HepG2 (cell line): ENCODE measurements around the gene LILRB5. TPM values are rescaled to one million over a fixed set of nuclear protein-coding genes. Genes with fewer than 3 reads are reported as not detected.

Source experiments
- ATAC-seq: fragments of 200-7000 bp; cut with Tn5 transposase; 3 replicates; pipeline ENCODE4 v1.9.1; 2020; ENCODE audit warnings: mild to moderate bottlenecking, moderate library complexity
- BruUV-seq: library from RNA; stranded (reverse); fragments of 400-500 nt; replicated peaks from 2 replicates; lab custom pipeline; 2021; lab: Mats Ljungman, UMichigan
- CTCF ChIA-PET: fragments of 300-600 bp; formaldehyde crosslinking; extraction: SDS; loops from one replicate; lab custom pipeline; 2021; ENCODE audit warnings: low total read pairs, inconsistent platforms, low intra/inter-chr PET ratio; lab: Yijun Ruan, JAX
- POLR2A ChIA-PET: fragments of 350-600 bp; sonication (Branson Sonifier 250); formaldehyde crosslinking; loops from one replicate; lab custom pipeline; 2020; ENCODE audit warnings: antibody characterized with exemption, inconsistent platforms; lab: Yijun Ruan, JAX
- DNase-seq: peaks from one replicate; pipeline ENCODE4 v3.0.0-alpha.2; 2015; ENCODE audit warnings: low spot score
- FAIRE-seq: peaks from 3 replicates; lab custom pipeline; 2011; peaks lifted over from hg19 to GRCh38; lab: Jason Lieb, UNC
- H2AFZ ChIP-seq: one replicate; pipeline ENCODE4 v1.6.1; 2011; ENCODE audit warnings: low read length, inconsistent platforms
- H3K27ac ChIP-seq: fragments of 300-600 bp; 3 replicates; pipeline ENCODE4 v1.8.0; 2011; ENCODE audit warnings: mixed run types, mild to moderate bottlenecking, mixed read lengths, low read length, inconsistent platforms; ENCODE audit not compliant: insufficient read depth; ENCODE audit errors: extremely low read length
- H3K27me3 ChIP-seq, 2 experiments: fragments of 200-600 bp in 1 of 2; 2 replicates in 1 of 2; 3 replicates in 1 of 2; pipeline versions ENCODE4 v1.6.0 to v1.8.0; 2011; ENCODE audit warnings: low read length in 2 of 2, mild to moderate bottlenecking in 2 of 2, moderate library complexity in 2 of 2, inconsistent platforms in 1 of 2; ENCODE audit not compliant: insufficient read depth in 2 of 2, control insufficient read depth in 1 of 2
- H3K36me3 ChIP-seq, 2 experiments: fragments of 200-600 bp in 1 of 2; replicated peaks in 1 of 2; 2 replicates in 1 of 2; 3 replicates in 1 of 2; pipeline versions ENCODE4 v1.5.1 to v1.8.0; 2011; ENCODE audit warnings: low read length in 2 of 2, inconsistent platforms in 1 of 2; ENCODE audit not compliant: insufficient read depth in 2 of 2, control insufficient read depth in 1 of 2
- H3K4me1 ChIP-seq: 2 replicates; pipeline ENCODE4 v1.5.1; 2012; ENCODE audit warnings: low read length, inconsistent platforms; ENCODE audit not compliant: insufficient read depth
- H3K4me2 ChIP-seq: 2 replicates; pipeline ENCODE4 v1.6.0; 2011; ENCODE audit warnings: low read depth, low read length, inconsistent platforms
- H3K4me3 ChIP-seq, 3 experiments: fragments of 200-600 bp in 1 of 3; sonication (generic), shearing (Covaris generic) in 1 of 3; replicated peaks in 1 of 3; 2 replicates each; pipeline ENCODE4 v1.5.1; 2011 to 2016; ENCODE audit warnings: low read length in 3 of 3, inconsistent platforms in 2 of 3, low read depth in 2 of 3, mild to moderate bottlenecking in 2 of 3, control low read depth in 1 of 3, mixed read lengths in 1 of 3; ENCODE audit not compliant: insufficient read depth in 1 of 3
- H3K79me2 ChIP-seq: one replicate; pipeline ENCODE4 v1.6.1; 2011; ENCODE audit warnings: low read length, inconsistent platforms; ENCODE audit not compliant: insufficient read depth
- H3K9ac ChIP-seq: 2 replicates; pipeline ENCODE4 v1.6.0; 2011; ENCODE audit warnings: mild to moderate bottlenecking, low read depth, low read length, inconsistent platforms; ENCODE audit not compliant: insufficient read depth
- H3K9me3 ChIP-seq: 2 replicates; pipeline ENCODE4 v1.5.1; 2012; ENCODE audit warnings: mild to moderate bottlenecking, low read length
- H4K20me1 ChIP-seq: 2 replicates; pipeline ENCODE4 v1.6.0; 2011; ENCODE audit warnings: inconsistent platforms, mild to moderate bottlenecking, low read length, moderate library complexity; ENCODE audit not compliant: insufficient read depth
- CEBPG ChIP-seq: IDR thresholded peaks from 2 replicates; pipeline ENCODE4 v1.6.1; 2016
- DNMT1 ChIP-seq: sonication (generic); formaldehyde crosslinking; IDR thresholded peaks from 2 replicates; pipeline ENCODE4 v1.5.1; 2020; ENCODE audit warnings: mild to moderate bottlenecking, missing genetic modification reagents
- KDM5B ChIP-seq: sonication (generic); formaldehyde crosslinking; IDR thresholded peaks from 2 replicates; pipeline ENCODE4 v1.4.0; 2020; ENCODE audit warnings: missing genetic modification reagents, mild to moderate bottlenecking, borderline replicate concordance
- RBFOX2 ChIP-seq: fragments of 200-400 bp; formaldehyde crosslinking; IDR thresholded peaks from 2 replicates; pipeline ENCODE4 v1.6.1; 2017; ENCODE audit warnings: low read depth, mild to moderate bottlenecking, low read length
- SOX5 ChIP-seq: IDR thresholded peaks from 2 replicates; pipeline ENCODE4 v1.6.1; 2016; ENCODE audit warnings: borderline replicate concordance
- TEAD3 ChIP-seq: optimal IDR thresholded peaks from 2 replicates; pipeline ENCODE3; 2016; ENCODE audit warnings: borderline replicate concordance
- ZFP41 ChIP-seq: sonication (generic); formaldehyde crosslinking; IDR thresholded peaks from 2 replicates; pipeline ENCODE4 v1.4.0; 2020; ENCODE audit warnings: mild to moderate bottlenecking, missing genetic modification reagents, borderline replicate concordance
- ZKSCAN1 ChIP-seq: fragments of 150-350 bp; IDR thresholded peaks from 2 replicates; pipeline ENCODE4 v1.6.1; 2014; ENCODE audit warnings: low read length
- ZNF329 ChIP-seq: sonication (generic); formaldehyde crosslinking; IDR thresholded peaks from 2 replicates; pipeline ENCODE4 v1.9.0; 2021; ENCODE audit warnings: low read depth, mild to moderate bottlenecking, missing genetic modification reagents
- ZNF552 ChIP-seq: sonication (generic); formaldehyde crosslinking; IDR thresholded peaks from 2 replicates; pipeline ENCODE4 v1.9.0; 2022; ENCODE audit warnings: missing genetic modification reagents, mild to moderate bottlenecking, borderline replicate concordance
- ZSCAN22 ChIP-seq: sonication (generic); formaldehyde crosslinking; IDR thresholded peaks from 2 replicates; pipeline ENCODE4 v1.4.0; 2020; ENCODE audit warnings: mild to moderate bottlenecking, missing genetic modification reagents
- ZSCAN29 ChIP-seq: sonication (generic); formaldehyde crosslinking; conservative IDR thresholded peaks from 2 replicates; pipeline ENCODE4 v1.4.0; 2020; ENCODE audit warnings: mild to moderate bottlenecking, missing genetic modification reagents
- WGBS: methylation state at CpG from one replicate; pipeline ENCODE4 v1.1.6; 2017; ENCODE audit warnings: low lambda C conversion rate; 5-methylcytosine and 5-hydroxymethylcytosine counted together
- in situ Hi-C: cut with HindIII; loops from 2 replicates; pipeline ENCODE4 v1.10.0; 2017; ENCODE audit warnings: low pct_unique_long_range_greater_than_20kb; ENCODE audit not compliant: extremely low pct_ligation_motif_present
- intact Hi-C: fragments of 100-400 bp; cut with micrococcal nuclease; formaldehyde crosslinking; loops from one replicate; pipeline ENCODE4 v1.10.0; 2022; ENCODE audit not compliant: unreplicated experiment
- polyA plus RNA-seq, 8 experiments: library from polyadenylated mRNA; depleted of rRNA in 3 of 8; stranded (reverse) in 7 of 8; unstranded in 1 of 8; fragments of >200 nt; fragmentation: Illumina TruSeq in 4 of 8; extraction: Trizol in 4 of 8; gene quantifications; 2 replicates each; pipeline versions ENCODE4 v1.2.1 to v1.2.3, GENCODE V29; 2011 to 2016; ENCODE audit warnings: low read depth in 4 of 8, missing spikeins in 1 of 8, mixed read lengths in 1 of 8; ENCODE audit not compliant: insufficient read depth in 1 of 8
- total RNA-seq, 5 experiments: library from RNA; depleted of rRNA; stranded (reverse); fragments of >200 nt; fragmentation: Illumina TruSeq; extraction: Trizol; gene quantifications; 2 replicates each; pipeline ENCODE4 v1.2.3, GENCODE V29; 2016; ENCODE audit warnings: low read depth in 1 of 5
- TF ChIP-seq, protein P1 (sequence below): sonication (generic); formaldehyde crosslinking; IDR thresholded peaks from 2 replicates; pipeline ENCODE4 v1.5.0; 2020; ENCODE audit warnings: mild to moderate bottlenecking, missing genetic modification reagents
- TF ChIP-seq, protein P2 (sequence below): sonication (generic); formaldehyde crosslinking; IDR thresholded peaks from 2 replicates; pipeline ENCODE4 v1.8.1; 2022; ENCODE audit warnings: low read depth, mild to moderate bottlenecking, missing genetic modification reagents
- TF ChIP-seq, protein P3 (sequence below): sonication (generic); formaldehyde crosslinking; IDR thresholded peaks from 2 replicates; pipeline ENCODE4 v1.4.0; 2020; ENCODE audit warnings: missing genetic modification reagents, low read depth, mild to moderate bottlenecking, borderline replicate concordance

The LILRB5 gene
- total and polyA plus RNA-seq, 2 of the 13 experiments (the other 11 are each of a cell fraction or from before 2014, with no cell fraction given), result not detected

DNA sequence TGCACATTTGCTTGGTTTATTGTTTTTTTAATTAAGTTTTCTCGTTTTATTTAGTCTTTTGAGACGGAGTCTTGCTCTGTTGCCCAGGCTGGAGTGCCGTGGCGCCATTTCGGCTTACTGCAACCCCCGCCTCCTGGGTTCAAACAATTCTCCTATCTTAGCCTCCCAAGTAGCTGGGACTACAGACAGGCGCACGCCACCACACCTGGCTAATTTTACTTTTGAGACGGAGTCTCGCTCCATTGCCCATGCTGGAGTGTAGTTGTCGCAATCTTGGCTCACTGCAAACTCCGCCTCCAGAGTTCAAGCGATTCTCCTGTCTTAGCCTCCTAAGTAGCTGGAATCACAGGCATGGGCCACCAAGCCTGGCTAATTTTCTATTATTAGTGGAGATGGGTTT, 55.1 kb downstream of the LILRB5 start (continued):
- TF ChIP-seq, protein P1, sequence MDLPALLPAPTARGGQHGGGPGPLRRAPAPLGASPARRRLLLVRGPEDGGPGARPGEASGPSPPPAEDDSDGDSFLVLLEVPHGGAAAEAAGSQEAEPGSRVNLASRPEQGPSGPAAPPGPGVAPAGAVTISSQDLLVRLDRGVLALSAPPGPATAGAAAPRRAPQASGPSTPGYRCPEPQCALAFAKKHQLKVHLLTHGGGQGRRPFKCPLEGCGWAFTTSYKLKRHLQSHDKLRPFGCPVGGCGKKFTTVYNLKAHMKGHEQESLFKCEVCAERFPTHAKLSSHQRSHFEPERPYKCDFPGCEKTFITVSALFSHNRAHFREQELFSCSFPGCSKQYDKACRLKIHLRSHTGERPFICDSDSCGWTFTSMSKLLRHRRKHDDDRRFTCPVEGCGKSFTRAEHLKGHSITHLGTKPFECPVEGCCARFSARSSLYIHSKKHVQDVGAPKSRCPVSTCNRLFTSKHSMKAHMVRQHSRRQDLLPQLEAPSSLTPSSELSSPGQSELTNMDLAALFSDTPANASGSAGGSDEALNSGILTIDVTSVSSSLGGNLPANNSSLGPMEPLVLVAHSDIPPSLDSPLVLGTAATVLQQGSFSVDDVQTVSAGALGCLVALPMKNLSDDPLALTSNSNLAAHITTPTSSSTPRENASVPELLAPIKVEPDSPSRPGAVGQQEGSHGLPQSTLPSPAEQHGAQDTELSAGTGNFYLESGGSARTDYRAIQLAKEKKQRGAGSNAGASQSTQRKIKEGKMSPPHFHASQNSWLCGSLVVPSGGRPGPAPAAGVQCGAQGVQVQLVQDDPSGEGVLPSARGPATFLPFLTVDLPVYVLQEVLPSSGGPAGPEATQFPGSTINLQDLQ (CRISPR knock-in tag), result no peak
- no peak for TF ChIP-seq ZKSCAN1
- TF ChIP-seq CEBPG (CRISPR knock-in tag), result 0 out of 2 replicates have a peak, but pooled peaks have one; percentile 11

DNA sequence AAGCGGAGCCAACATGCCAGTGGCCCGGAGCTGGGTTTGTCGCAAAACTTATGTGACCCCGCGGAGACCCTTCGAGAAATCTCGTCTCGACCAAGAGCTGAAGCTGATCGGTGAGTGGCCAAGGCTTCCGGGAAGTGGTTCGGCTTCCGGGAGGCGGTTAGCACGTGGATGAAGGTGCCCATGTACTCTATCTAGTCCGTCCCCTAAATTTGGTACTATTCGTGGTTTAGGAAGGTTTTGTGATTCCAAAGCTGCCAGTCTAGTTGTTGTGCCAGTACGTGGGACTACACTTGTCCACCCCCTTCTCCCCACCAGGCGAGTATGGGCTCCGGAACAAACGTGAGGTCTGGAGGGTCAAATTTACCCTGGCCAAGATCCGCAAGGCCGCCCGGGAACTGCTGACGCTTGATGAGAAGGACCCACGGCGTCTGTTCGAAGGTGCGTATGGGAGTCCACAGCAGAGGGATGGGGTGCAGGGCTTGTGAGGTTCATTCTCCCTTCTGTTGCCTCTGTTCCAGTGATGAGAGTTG, 55.8 kb downstream of the LILRB5 start:
- H3K4me2 ChIP-seq, result peak overlapping the region; percentile 87
- H3K27ac ChIP-seq, result peak overlapping the region; percentile 91
- peaks cover 55% of the 10 kb centered on the region for H3K4me1 ChIP-seq
- peak overlapping the region; percentile 61 to 83 (median 72) for H3K4me3 ChIP-seq
- H3K79me2 ChIP-seq, result peaks cover 54% of the 10 kb centered on the region
- DNase-seq (no peak), ATAC-seq (no peak), FAIRE-seq (no peak)
- H4K20me1 ChIP-seq, result peaks cover 55% of the 10 kb centered on the region
- ChIA-PET POLR2A (interaction anchor here (0.6 to 8.7 kb wide), 13 partner anchors 8 to 337 kb away, joined by 3 to 306 read pairs (median 5); partner anchors contain the start of genes CNOT3, LENG1, LILRB5 and MBOAT7), CTCF (no interaction called here)
- under 1% methylated on average over 16 of the region's 28 CpGs for WGBS
- H3K36me3 ChIP-seq, result peaks cover 11 to 53% of the 10 kb centered on the region in 2 experiments
- H3K9ac ChIP-seq, result peak overlapping the region; percentile 96
- H2AFZ ChIP-seq, result no peak overlapping the region
- intact Hi-C loops (loop anchor here (5.0 kb wide), 1 partner anchor 64 kb away; the partner anchor contains the start of gene CNOT3), in situ Hi-C loops (no loop called here)
- H3K27me3 ChIP-seq, result no peaks in the 10 kb centered on the region; a peak in 1 of 5 replicates
- TSS peak; percentile 74 for BruUV-seq
- H3K9me3 ChIP-seq, result no peaks in the 10 kb centered on the region
- TF ChIP-seq ZSCAN29 (CRISPR knock-in tag) (0 out of 2 replicates have a peak, but pooled peaks have one; percentile 14), TEAD3 (CRISPR knock-in tag) (peak; percentile 10), ZSCAN22 (CRISPR knock-in tag) (0 out of 2 replicates have a peak, but pooled peaks have one; percentile 24), ZFP41 (CRISPR knock-in tag) (no peak), ZNF329 (CRISPR knock-in tag) (0 out of 2 replicates have a peak, but pooled peaks have one; percentile 14), RBFOX2 (peak; percentile 57; the same call in 1 of the 2 replicates), SOX5 (no peak), KDM5B (CRISPR knock-in tag) (no peak), DNMT1 (no peak), ZNF552 (no peak)
- TF ChIP-seq, protein P2, sequence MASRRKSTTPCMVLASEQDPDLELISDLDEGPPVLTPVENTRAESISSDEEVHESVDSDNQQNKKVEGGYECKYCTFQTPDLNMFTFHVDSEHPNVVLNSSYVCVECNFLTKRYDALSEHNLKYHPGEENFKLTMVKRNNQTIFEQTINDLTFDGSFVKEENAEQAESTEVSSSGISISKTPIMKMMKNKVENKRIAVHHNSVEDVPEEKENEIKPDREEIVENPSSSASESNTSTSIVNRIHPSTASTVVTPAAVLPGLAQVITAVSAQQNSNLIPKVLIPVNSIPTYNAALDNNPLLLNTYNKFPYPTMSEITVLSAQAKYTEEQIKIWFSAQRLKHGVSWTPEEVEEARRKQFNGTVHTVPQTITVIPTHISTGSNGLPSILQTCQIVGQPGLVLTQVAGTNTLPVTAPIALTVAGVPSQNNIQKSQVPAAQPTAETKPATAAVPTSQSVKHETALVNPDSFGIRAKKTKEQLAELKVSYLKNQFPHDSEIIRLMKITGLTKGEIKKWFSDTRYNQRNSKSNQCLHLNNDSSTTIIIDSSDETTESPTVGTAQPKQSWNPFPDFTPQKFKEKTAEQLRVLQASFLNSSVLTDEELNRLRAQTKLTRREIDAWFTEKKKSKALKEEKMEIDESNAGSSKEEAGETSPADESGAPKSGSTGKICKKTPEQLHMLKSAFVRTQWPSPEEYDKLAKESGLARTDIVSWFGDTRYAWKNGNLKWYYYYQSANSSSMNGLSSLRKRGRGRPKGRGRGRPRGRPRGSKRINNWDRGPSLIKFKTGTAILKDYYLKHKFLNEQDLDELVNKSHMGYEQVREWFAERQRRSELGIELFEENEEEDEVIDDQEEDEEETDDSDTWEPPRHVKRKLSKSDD (CRISPR knock-in tag), result no peak
- TF ChIP-seq, protein P3, sequence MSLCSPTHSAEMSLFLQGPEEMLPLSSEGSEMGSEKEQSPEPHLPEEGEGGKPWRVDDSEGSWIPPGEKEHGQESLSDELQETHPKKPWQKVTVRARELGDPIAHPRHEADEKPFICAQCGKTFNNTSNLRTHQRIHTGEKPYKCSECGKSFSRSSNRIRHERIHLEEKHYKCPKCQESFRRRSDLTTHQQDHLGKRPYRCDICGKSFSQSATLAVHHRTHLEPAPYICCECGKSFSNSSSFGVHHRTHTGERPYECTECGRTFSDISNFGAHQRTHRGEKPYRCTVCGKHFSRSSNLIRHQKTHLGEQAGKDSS (CRISPR knock-in tag), result 0 out of 2 replicates have a peak, but pooled peaks have one; percentile 11
